HEK293T (cell line): ENCODE results near the gene ALK.
"Not testable (repeated sequence)": the region's sequence is repeated elsewhere in the genome, so short reads cannot be mapped to it uniquely, and the experiment has no call there.

ENCODE experiments used
- CTCF ChIA-PET: fragments of 350-600 bp; formaldehyde crosslinking; extraction: SDS; loops from one replicate; lab custom pipeline; 2021; ENCODE audit warnings: antibody characterized with exemption, inconsistent platforms; lab: Yijun Ruan, JAX
- POLR2A ChIA-PET: fragments of 350-600 bp; formaldehyde crosslinking; extraction: SDS; loops from one replicate; lab custom pipeline; 2020; ENCODE audit warnings: antibody characterized with exemption, inconsistent platforms; lab: Yijun Ruan, JAX
- DNase-seq: peaks from one replicate; pipeline ENCODE4 v3.0.0; 2012; ENCODE audit warnings: mixed read lengths; ENCODE audit errors: extremely low spot score
- ARNT ChIP-seq: fragments of 450-650 bp; IDR thresholded peaks from 2 replicates; pipeline ENCODE4 v1.6.1; 2017; ENCODE audit warnings: mild to moderate bottlenecking
- BHLHE40 ChIP-seq: fragments of 450-650 bp; IDR thresholded peaks from 2 replicates; pipeline ENCODE4 v1.6.1; 2016; ENCODE audit warnings: mild to moderate bottlenecking, moderate library complexity, borderline replicate concordance
- CTBP1 ChIP-seq: fragments of 450-650 bp; IDR thresholded peaks from 2 replicates; pipeline ENCODE4 v1.6.1; 2016; ENCODE audit warnings: borderline replicate concordance
- ELF4 ChIP-seq: fragments of 450-650 bp; IDR thresholded peaks from 2 replicates; pipeline ENCODE4 v1.6.1; 2017; ENCODE audit warnings: antibody characterized with exemption
- FOXA1 ChIP-seq: fragments of 450-650 bp; IDR thresholded peaks from 2 replicates; pipeline ENCODE4 v1.6.1; 2016; ENCODE audit warnings: mild to moderate bottlenecking
- FOXK2 ChIP-seq: fragments of 450-650 bp; IDR thresholded peaks from 2 replicates; pipeline ENCODE4 v1.6.1; 2016; ENCODE audit warnings: mild to moderate bottlenecking
- FOXM1 ChIP-seq: fragments of 450-650 bp; IDR thresholded peaks from 2 replicates; pipeline ENCODE4 v1.6.1; 2017; ENCODE audit warnings: mild to moderate bottlenecking, borderline replicate concordance
- HDGF ChIP-seq: fragments of 450-650 bp; IDR thresholded peaks from 2 replicates; pipeline ENCODE4 v1.6.1; 2017; ENCODE audit warnings: antibody characterized with exemption, borderline replicate concordance
- L3MBTL2 ChIP-seq: fragments of 450-650 bp; conservative IDR thresholded peaks from 2 replicates; pipeline ENCODE4 v1.6.1; 2016; ENCODE audit warnings: mild to moderate bottlenecking
- LEF1 ChIP-seq: fragments of 450-650 bp; IDR thresholded peaks from 2 replicates; pipeline ENCODE4 v1.6.1; 2017; ENCODE audit warnings: mild to moderate bottlenecking, borderline replicate concordance
- NFRKB ChIP-seq: fragments of 450-650 bp; IDR thresholded peaks from 2 replicates; pipeline ENCODE4 v1.6.1; 2016; ENCODE audit warnings: mild to moderate bottlenecking, moderate library complexity
- PKNOX1 ChIP-seq: fragments of 450-650 bp; IDR thresholded peaks from 2 replicates; pipeline ENCODE4 v1.6.1; 2016
- SP1 ChIP-seq: fragments of 450-650 bp; IDR thresholded peaks from 2 replicates; pipeline ENCODE4 v1.6.1; 2017
- SUZ12 ChIP-seq: fragments of 450-650 bp; IDR thresholded peaks from 2 replicates; pipeline ENCODE4 v1.6.1; 2016; ENCODE audit warnings: mild to moderate bottlenecking
- TARDBP ChIP-seq: fragments of 450-650 bp; IDR thresholded peaks from 2 replicates; pipeline ENCODE4 v1.6.1; 2016
- ZNF384 ChIP-seq: fragments of 450-650 bp; IDR thresholded peaks from 2 replicates; pipeline ENCODE4 v1.6.1; 2016

ALK gene

GRCh38 chr2:29255004-29255403 is 666.4 kb downstream of the ALK start:
- DNase-seq: no peak
- POLR2A ChIA-PET: no interaction called here
- TF ChIP-seq SUZ12 (no peak), FOXA1 (no peak), ARNT (no peak), L3MBTL2 (no peak), HDGF (no peak), SP1 (no peak), CTBP1 (no peak), FOXK2 (no peak), NFRKB (no peak), TARDBP (no peak), BHLHE40 (no peak), FOXM1 (no peak), ELF4 (no peak), PKNOX1 (no peak), ZNF384 (no peak), LEF1 (no peak)
- CTCF ChIA-PET: no interaction called here

GRCh38 chr2:29253495-29254275 is 667.7 kb downstream of the ALK start:
- POLR2A ChIA-PET, DNase-seq, CTCF ChIA-PET: not testable (repeated sequence)

GRCh38 chr2:29253026-29253425 is 668.4 kb downstream of the ALK start:
- CTCF ChIA-PET: no interaction called here
- POLR2A ChIA-PET: no interaction called here
- no peak for DNase-seq
- no peak for TF ChIP-seq HDGF
- no peak for TF ChIP-seq L3MBTL2
- no peak for TF ChIP-seq LEF1

GRCh38 chr2:29251406-29251805 is 670.0 kb downstream of the ALK start:
- TF ChIP-seq HDGF (no peak), CTBP1 (no peak), TARDBP (no peak), ZNF384 (no peak), ARNT (no peak), LEF1 (no peak), PKNOX1 (no peak), BHLHE40 (no peak), SUZ12 (no peak), FOXK2 (no peak)
- CTCF ChIA-PET: no interaction called here
- no peak for DNase-seq
- POLR2A ChIA-PET: no interaction called here

DNA sequence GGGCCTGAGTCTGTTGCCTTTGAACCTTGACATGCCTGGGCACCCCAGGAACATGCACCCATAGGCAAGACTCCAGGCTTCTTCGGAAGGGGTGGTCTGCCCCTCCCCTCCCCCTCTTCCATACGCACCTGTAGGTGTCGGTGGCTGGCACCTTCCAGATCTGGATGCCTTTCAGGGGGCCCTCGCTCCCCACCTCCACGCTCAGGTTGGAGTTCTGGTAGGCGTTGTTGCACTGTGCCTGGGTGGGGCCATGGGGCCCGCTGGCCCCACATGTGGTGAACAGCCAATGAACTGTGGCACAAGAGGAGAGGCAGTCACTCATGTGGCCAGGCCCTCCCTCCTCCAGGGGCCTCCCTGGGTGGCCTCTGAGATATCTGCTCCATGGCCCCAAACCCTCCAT is 670.4 kb downstream of the ALK start:
- TF ChIP-seq FOXK2 (no peak), SUZ12 (no peak), HDGF (no peak), SP1 (no peak), PKNOX1 (no peak), FOXA1 (no peak), L3MBTL2 (no peak), BHLHE40 (no peak), NFRKB (no peak), ZNF384 (no peak), FOXM1 (no peak), TARDBP (no peak), CTBP1 (no peak), ELF4 (no peak)
- ChIA-PET CTCF (no interaction called here), POLR2A (no interaction called here)
- DNase-seq: no peak

DNA sequence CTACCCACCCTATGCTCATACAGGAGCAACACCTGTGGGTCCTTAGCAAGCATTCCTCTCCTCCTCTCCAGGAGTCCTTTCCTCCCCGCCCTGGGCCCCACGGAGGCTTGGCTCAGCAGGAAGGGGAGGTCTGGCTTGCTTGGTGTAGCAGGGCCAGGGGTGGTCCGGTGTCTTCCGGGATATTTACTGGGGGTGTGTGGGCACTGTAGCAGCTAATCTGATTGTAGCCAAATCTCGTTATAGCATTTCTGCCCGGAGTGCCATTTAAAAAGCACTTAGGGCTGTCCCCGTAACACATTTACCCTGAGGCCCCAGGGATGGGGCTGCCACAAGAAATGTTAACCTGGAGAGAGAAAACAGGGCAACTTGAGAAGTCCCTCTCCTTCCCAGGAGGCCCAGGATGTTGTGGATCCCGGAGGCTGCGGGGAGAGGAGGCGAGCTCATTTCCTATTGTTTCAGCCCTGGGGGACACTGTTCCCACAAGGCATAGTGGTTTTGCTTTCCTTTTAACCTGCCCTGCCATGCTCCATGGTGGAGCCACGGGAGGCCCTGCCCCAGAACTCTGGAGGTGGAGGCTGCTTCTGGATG is 671.6 kb downstream of the ALK start:
- TF ChIP-seq ARNT: no peak
- no peak for TF ChIP-seq BHLHE40
- no peak for TF ChIP-seq NFRKB
- TF ChIP-seq FOXM1: no peak
- TF ChIP-seq SP1: no peak
- TF ChIP-seq PKNOX1: no peak
- no peak for TF ChIP-seq FOXK2
- TF ChIP-seq ZNF384: no peak
- TF ChIP-seq TARDBP: no peak
- no peak for TF ChIP-seq L3MBTL2
- no peak for TF ChIP-seq CTBP1
- TF ChIP-seq SUZ12: no peak
- TF ChIP-seq ELF4: no peak
- TF ChIP-seq LEF1: no peak
- TF ChIP-seq HDGF: no peak
- TF ChIP-seq FOXA1: no peak
- DNase-seq: no peak
- ChIA-PET POLR2A (no interaction called here), CTCF (no interaction called here)
